Psoas muscle (tissue), 8 donors: ENCODE measurements around the gene SLC24A3. TPM values are rescaled to one million over a fixed set of nuclear protein-coding genes. Genes with fewer than 3 reads are reported as not detected.

Experiments
- ATAC-seq, 4 donors: fragments of 200-7000 bp; cut with Tn5 transposase; one replicate each; pipeline ENCODE4 v1.9.1; 2020; ENCODE audit warnings: moderate library complexity in 3 of 4, mild to moderate bottlenecking in 2 of 4
- DNase-seq, 2 donors: peaks; one replicate each; pipeline ENCODE4 v3.0.0-alpha.2; 2020
- H3K27ac ChIP-seq: fragments of 200-600 bp; one replicate; pipeline ENCODE4 v1.8.0; 2022
- H3K27me3 ChIP-seq, 3 donors: fragments of 200-600 bp in 1 of 3; one replicate each; pipeline versions ENCODE4 v1.6.1 to v1.8.0; 2013 to 2022; ENCODE audit warnings: low read length in 2 of 3, mild to moderate bottlenecking in 2 of 3, moderate library complexity in 1 of 3; ENCODE audit not compliant: insufficient read depth in 3 of 3
- H3K36me3 ChIP-seq, 2 donors: fragments of 200-600 bp in 1 of 2; one replicate each; pipeline versions ENCODE4 v1.6.1 to v1.8.0; 2013 to 2022; ENCODE audit warnings: low read depth in 1 of 2, mild to moderate bottlenecking in 1 of 2, moderate library complexity in 1 of 2; ENCODE audit not compliant: insufficient read depth in 1 of 2
- H3K4me1 ChIP-seq: fragments of 200-600 bp; one replicate; pipeline ENCODE4 v1.8.0; 2022
- H3K4me3 ChIP-seq: fragments of 200-600 bp; one replicate; pipeline ENCODE4 v1.8.0; 2022; ENCODE audit warnings: mild to moderate bottlenecking
- H3K9me3 ChIP-seq: fragments of 200-600 bp; one replicate; pipeline ENCODE4 v1.8.0; 2022
- WGBS, 3 donors: extraction: QIAGEN DNeasy Blood & Tissue Kit; methylation state at CpG; one replicate each; pipeline versions ENCODE4 v1.1.6 to v1.1.7; 2013; 5-methylcytosine and 5-hydroxymethylcytosine counted together
- intact Hi-C, 2 donors: fragments of 100-400 bp; cut with DNase I; formaldehyde crosslinking; loops; one replicate each; pipeline versions ENCODE4 v1.11.0 to v1.14.2; 2022
- polyA plus RNA-seq, 3 donors: library from polyadenylated mRNA; stranded (reverse); fragments of 200-250 nt; gene quantifications; one replicate each; pipeline ENCODE4 v1.2.3, GENCODE V29; 2013
- total RNA-seq, 4 donors: library from RNA; stranded (reverse); fragmentation: NEBNext Ultra II Directional in 2 of 4; extraction: Animal tissue kit (Norgen Biotek cat#: 25700) in 2 of 4; gene quantifications; one replicate each; pipeline versions ENCODE4 v1.2.1 to v1.2.4, GENCODE V29; 2021 to 2023
- TF ChIP-seq, protein P1 (sequence below): fragments of 200-600 bp; IDR thresholded peaks from one replicate; pipeline ENCODE4 v1.8.0; 2022; ENCODE audit warnings: antibody characterized with exemption
- donor health status: healthy with polysubstance abuse.
- donor health status: DM: no; HTN: no; CAD: no; lungs with moderate emphysema.
- donor health status: Bipolar disorder and iron deficiency.
- donor health status: healthy.
- donor health status: DM: yes; HTN: yes; CAD: no.
- donor health status: DM: no; HTN: no; CAD: no.
- donor health status: DM: no; HTN: no; CAD: no.
- donor health status: DM: yes; HTN: yes; CAD: no.

SLC24A3 gene
- total and polyA plus RNA-seq, 7 donors = 3.0 to 24.4 (median 8.2) TPM

DNA sequence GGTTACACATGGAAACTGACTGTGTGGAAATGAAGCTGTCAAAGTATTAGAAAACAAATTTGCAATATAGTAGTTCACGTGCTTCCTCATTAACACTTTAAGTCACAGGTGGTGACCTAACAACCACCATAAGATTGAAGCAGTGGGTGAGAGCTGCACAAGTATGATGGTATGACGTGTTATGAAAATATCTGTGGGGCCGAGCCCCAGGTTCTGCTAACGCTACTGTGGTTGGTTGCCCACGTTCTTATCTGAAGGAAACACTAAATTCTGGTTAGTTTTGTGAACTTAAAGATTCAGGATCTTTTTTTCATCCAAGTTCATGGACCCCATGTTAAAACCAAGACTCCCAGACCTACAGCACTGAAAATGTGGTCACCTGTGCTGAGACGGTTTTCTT lies 302.6 kb downstream of the SLC24A3 start:
- H3K36me3 ChIP-seq = no peaks in the 10 kb centered on the region
- WGBS, 3 donors = 87 to 90% (median 89%) methylated on average over 6 of the region's 6 CpGs
- intact Hi-C loops = no loop called here
- DNase-seq (no peak), ATAC-seq (no peak)
- H3K4me3 ChIP-seq = no peak overlapping the region
- TF ChIP-seq, protein P1, sequence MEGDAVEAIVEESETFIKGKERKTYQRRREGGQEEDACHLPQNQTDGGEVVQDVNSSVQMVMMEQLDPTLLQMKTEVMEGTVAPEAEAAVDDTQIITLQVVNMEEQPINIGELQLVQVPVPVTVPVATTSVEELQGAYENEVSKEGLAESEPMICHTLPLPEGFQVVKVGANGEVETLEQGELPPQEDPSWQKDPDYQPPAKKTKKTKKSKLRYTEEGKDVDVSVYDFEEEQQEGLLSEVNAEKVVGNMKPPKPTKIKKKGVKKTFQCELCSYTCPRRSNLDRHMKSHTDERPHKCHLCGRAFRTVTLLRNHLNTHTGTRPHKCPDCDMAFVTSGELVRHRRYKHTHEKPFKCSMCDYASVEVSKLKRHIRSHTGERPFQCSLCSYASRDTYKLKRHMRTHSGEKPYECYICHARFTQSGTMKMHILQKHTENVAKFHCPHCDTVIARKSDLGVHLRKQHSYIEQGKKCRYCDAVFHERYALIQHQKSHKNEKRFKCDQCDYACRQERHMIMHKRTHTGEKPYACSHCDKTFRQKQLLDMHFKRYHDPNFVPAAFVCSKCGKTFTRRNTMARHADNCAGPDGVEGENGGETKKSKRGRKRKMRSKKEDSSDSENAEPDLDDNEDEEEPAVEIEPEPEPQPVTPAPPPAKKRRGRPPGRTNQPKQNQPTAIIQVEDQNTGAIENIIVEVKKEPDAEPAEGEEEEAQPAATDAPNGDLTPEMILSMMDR = no peak
- no peaks in the 10 kb centered on the region for H3K9me3 ChIP-seq
- H3K4me1 ChIP-seq = peaks cover 13% of the 10 kb centered on the region
- H3K27ac ChIP-seq = no peak overlapping the region
- H3K27me3 ChIP-seq = no peaks in the 10 kb centered on the region

DNA sequence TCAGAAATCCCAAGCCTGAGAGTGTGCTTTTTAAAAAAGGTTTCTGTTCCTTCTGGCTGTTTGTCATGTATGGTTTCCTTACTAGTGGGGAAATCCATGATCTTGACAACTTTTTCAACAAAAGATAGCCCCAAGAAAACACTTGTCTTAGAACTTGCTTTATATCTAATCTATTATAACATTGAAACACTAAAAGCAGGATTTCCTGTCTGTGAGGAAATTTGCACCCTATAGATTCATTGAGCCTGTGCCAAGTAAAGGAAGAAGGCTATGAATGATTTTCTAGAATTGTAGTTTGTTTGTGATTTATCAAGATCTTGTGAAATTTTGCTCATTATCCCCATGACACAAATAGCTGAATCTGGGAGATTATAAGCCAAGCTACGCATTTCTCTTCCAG lies 307.0 kb downstream of the SLC24A3 start:
- no peak for DNase-seq
- Histone ChIP-seq H3K36me3 (no peaks in the 10 kb centered on the region), H3K4me3 (no peak overlapping the region), H3K9me3 (no peaks in the 10 kb centered on the region), H3K27ac (no peak overlapping the region), H3K27me3 (no peaks in the 10 kb centered on the region), H3K4me1 (peaks cover 13% of the 10 kb centered on the region)
- intact Hi-C loops = no loop called here
- no peak for ATAC-seq
- 50 to 97% (median 92%) methylated on average over 1 of the region's 1 CpG for WGBS, 3 donors
- TF ChIP-seq, protein P1 = no peak

DNA sequence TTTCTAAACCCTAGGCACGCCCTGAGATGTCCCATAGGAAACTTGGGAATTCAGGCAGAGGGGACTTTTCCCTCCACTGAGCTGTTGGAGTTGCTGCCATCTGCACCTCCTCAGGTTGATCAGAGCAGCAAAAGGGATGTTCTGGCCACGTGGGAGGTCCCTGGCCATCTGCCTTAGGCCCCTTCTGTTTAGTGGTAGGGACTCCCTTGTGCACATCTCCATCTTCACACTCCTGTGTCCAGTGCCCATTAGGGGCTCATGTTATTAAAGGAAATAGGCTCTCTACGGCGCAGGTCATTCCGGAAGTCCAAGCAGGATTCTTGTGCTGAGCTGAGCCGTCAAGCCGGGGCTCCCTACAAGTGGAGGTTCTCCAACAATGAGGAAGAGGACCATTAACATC lies 307.8 kb downstream of the SLC24A3 start:
- ATAC-seq (no peak), DNase-seq (no peak)
- Histone ChIP-seq H3K9me3 (no peaks in the 10 kb centered on the region), H3K27ac (no peak overlapping the region), H3K27me3 (no peaks in the 10 kb centered on the region), H3K4me3 (no peak overlapping the region), H3K36me3 (no peaks in the 10 kb centered on the region), H3K4me1 (peaks cover 13% of the 10 kb centered on the region)
- intact Hi-C loops = no loop called here
- TF ChIP-seq, protein P1 = no peak
- WGBS, 3 donors = 85 to 92% (median 90%) methylated on average over 7 of the region's 7 CpGs

DNA sequence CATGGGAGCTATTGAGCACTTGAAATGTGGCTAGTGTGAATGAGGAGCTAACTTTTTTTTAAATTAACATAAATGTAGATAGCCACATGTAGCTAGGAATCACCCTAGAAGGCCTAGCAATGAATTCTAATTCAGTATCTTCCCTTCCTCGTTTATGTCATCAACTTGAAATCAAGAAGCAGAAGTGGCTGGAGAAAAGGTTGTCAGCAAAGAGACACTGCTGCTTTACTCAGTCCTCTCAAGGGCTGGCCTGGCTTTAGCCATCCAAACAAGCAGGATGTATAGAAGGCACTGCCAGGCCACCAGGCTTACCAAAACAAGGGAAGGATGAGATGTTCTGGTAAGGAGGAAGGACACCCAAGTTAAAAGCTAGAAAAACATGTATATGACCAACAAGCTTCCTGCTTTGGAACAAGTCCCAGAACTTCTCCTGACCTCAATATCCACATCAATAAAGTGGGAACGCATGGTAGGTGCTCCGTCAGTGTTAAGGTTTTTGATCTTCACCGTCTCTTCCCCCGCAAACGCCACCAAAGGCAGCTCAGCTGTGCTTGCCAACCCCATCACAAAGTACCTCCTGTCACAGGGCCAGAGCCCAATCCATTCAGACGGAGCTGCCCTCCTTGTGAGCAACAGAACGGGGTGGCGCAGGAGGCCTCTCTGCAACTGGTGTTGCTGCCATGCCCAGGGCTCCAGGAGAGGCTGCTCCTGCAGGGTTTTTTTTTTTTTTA lies 309.8 kb downstream of the SLC24A3 start:
- 86 to 94% (median 86%) methylated on average over 9 of the region's 9 CpGs for WGBS, 3 donors

More for the DNA sequence above, 309.8 kb downstream of the SLC24A3 start:
- ATAC-seq (no peak), DNase-seq (no peak)
- peaks cover 13% of the 10 kb centered on the region for H3K4me1 ChIP-seq
- intact Hi-C loops = no loop called here
- no peak overlapping the region for H3K4me3 ChIP-seq
- TF ChIP-seq, protein P1 = no peak
- no peaks in the 10 kb centered on the region for H3K27me3 ChIP-seq
- no peaks in the 10 kb centered on the region for H3K36me3 ChIP-seq
- H3K27ac ChIP-seq = no peak overlapping the region
- H3K9me3 ChIP-seq = no peaks in the 10 kb centered on the region
